ENCODE results near the gene CAMKK2.

CAMKK2 gene

DNA sequence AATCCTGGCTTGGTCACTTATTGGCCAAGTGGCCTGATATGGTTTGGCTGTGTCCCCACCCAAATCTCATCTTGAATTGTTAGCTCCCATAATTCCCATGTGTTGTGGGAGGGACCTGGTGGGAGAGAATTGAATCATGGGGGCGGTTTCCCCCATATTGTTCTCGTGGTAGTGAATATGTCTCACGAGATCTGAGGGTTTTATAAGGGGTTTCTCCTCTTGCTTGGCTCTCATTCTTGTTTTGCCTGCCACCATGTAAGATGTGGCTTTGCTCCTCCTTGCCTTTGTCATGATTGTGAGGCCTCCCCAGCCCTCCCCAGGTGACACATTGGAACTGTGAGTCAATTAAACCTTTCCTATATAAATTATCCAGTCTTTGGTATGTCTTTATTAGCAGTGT, 105.4 kb downstream of the CAMKK2 start:
- DNase-seq (ENCODE audit: low read depth): no peak

DNA sequence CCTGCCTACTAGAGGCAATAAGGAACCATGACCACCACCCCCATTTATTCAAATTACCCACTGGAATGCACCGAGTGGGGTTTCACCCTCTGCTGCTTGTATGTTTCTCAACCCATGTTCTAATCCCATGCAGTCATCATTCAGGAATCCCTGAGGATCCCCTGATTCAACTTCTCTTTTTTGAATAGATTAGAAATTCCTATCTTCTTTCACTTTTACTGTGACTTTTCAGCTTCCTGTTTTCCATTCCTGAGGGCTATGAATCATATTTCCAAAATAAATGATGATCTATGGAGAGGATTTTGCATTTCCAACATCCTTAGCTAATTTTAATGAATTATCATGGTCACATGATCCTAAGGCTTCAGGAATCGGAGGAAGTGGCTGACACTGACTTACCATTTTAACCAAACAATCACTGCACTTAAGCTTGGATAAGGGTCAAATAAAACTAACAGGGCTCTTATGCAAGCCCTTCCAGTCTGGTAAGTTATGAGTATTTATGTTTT, 105.9 kb downstream of the CAMKK2 start:
- DNase-seq (ENCODE audit: low read depth): no peak

DNA sequence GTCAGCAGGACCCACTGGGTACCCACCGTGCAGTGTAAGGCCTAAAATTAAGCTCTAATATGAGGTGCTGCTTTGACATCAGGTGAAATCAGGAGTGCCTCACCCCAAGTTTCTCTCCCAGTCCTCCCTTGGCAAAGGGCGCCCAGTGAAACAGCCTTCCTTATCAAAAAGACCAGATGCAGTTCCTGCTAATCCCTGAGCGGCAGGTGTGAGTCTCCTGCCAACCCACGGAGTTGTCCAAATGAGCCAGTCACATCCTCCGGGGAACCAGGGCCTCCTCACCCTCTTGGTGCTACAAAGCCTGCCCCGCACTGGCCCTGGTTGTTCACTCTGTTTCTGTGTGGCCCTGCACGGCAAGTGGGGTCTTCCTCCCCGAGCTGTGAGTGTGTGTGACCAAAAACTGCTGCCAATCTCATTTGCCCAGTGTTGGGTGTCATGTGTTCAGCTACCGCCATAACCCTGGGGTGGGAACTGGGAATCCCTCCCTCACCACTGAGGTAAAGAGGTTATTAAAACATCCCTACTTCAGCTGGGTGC, 106.8 kb downstream of the CAMKK2 start:
- DNase-seq (ENCODE audit: low read depth): no peak

DNA sequence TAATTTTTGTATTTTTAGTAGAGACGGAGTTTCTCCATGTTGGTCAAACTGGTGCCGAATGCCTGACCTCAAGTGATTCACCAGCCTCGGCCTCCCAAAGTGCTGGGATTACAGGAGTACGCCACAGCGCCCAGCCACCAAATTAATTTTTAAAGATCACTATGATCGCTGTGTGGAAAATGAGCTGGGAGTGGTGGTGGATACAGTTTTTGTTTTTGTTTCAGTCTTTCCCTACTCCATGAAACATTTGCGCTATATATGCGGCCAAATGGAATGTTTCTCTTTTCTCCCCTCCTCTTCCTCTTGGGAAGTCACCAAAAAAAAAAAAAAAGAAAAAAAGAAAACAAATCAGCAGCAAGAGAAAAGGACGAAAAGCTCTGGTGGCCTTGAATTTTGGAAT, 107.4 kb downstream of the CAMKK2 start:
- DNase-seq (ENCODE audit: low read depth): no peak

DNA sequence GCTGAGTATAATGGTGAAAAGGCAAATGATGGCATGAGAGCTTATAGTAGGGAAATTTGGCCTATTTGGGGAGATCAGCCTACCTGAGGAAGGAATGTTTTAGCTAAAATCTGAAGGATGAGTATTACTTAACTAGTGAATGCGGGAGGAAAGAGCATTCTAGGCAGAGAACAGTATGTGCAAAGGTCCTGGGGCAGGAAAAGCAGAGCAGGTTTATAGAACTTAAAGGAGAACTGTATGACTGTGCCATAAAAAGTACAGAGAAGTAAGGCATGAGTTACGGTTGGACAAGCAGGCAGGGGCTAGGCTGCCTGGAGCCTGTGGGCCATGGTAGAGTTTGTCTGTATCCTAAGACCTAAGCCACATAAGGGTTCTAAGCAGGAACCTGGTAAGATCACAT, 108.3 kb downstream of the CAMKK2 start:
- DNase-seq (ENCODE audit: low read depth): no peak
